Measurements from ENCODE around the gene INO80E. TPM values are rescaled to one million over a fixed set of nuclear protein-coding genes. Genes with fewer than 3 reads are reported as not detected.

INO80E gene
- total RNA-seq, 1 donor from 2014 or later = 58.4 TPM

DNA sequence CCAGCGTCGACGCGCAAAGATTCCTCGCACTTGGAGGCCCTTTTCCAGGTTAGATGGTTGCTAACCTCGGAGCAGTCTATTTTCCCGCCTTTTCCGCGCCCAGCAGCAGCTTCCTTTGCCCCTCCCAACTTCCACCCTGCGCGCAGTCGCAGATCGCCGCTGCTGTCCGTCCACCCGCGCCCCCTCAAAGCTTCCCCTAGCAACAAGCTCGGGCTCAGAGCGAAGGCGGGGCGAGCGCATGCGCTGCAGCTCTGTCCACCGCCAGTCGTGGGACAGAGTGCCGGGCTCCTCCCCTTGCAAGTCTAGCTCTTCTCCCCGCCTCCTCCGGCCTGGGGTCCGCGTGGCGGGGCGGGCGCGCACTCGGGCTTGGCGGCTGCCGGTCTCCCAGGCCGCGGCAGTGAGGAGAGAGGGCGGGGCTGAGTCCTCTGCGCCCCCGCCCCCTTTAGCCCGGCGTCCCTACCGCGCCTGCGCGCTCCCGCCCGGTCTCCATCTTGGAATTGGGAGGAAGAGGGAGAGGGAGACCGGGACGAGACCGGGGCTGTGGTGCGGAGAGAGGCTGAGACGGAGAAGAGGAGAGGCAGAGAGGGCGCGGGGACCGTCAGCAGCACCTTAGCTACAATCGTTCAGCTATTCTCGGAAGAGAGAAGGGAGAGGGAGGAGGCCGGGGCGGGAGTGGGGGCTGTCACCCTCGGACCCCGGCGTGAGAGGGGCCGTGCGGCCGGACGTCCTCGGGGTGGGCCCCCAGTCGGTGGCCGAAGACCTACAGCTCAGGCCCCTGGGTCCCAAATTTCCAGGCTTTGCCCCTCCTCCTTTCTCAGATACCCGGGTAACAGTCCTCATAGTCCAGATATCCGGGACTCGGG is 22.4 kb upstream of the INO80E start, which contains the start of gene TAOK2:
Gene TAOK2, plus strand, starts transcription at position 485 of the 863 bp plus-strand sequence. CDS start 3,905 bp downstream, outside the sequence.
- intact Hi-C loops (cut with DNase I) = no loop called here

DNA sequence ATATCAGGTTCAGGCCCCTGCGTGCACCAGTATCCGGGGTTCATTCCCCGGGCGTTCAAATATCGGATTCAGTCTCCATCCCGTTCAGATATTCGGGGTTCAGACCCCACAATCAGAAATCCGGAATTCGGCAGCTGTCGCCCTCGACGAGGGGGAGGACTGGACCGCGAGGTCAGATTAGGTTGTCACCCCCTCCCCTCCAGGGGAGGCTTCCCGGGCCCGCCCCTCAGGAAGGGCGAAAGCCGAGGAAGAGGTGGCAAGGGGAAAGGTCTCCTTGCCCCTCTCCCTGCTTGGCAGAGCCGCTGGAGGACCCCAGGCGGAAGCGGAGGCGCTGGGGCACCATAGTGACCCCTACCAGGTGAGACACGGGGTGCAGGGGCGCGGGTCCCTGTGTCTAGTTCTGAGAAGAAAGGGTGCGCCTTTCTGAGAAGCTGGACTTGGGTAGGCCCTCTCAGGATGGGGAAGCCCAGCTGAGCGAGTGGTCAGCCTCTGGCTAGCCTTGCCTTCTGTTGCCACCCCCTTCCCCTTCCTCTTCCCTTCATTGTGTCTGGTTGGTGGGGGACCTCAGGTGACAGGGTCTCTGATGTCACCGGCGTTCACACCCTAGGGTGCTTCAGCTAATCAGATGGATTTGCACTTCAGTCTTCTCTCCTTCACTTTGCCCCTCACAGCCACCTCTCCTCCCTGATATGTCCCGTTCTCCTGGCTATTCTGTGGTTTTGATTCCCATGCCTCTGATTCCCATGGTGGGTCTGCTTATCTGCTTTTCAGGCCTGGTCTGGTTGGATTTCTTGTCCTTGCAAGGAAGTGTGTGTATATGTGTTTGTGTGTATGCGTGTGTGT is 21.5 kb upstream of the INO80E start:
- Histone ChIP-seq H3K4me3 (peak overlapping the region; percentile 99), H3K27me3 (ENCODE audit: low read depth) (no peaks in the 10 kb centered on the region), H3K27ac (peak overlapping the region; percentile 91), H3K9me3 (no peaks in the 10 kb centered on the region), H3K4me1 (peaks cover 28% of the 10 kb centered on the region), H3K36me3 (peaks cover 51% of the 10 kb centered on the region)
- TF ChIP-seq, protein P1, sequence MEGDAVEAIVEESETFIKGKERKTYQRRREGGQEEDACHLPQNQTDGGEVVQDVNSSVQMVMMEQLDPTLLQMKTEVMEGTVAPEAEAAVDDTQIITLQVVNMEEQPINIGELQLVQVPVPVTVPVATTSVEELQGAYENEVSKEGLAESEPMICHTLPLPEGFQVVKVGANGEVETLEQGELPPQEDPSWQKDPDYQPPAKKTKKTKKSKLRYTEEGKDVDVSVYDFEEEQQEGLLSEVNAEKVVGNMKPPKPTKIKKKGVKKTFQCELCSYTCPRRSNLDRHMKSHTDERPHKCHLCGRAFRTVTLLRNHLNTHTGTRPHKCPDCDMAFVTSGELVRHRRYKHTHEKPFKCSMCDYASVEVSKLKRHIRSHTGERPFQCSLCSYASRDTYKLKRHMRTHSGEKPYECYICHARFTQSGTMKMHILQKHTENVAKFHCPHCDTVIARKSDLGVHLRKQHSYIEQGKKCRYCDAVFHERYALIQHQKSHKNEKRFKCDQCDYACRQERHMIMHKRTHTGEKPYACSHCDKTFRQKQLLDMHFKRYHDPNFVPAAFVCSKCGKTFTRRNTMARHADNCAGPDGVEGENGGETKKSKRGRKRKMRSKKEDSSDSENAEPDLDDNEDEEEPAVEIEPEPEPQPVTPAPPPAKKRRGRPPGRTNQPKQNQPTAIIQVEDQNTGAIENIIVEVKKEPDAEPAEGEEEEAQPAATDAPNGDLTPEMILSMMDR (IDR thresholded peaks at IDR 0.05) = no peak
- ATAC-seq (peak; percentile 26 to 31), DNase-seq (peak; percentile 59)
- intact Hi-C loops (cut with DNase I) = no loop called here

More for the DNA sequence above, 22.4 kb upstream of the INO80E start, which contains the start of gene TAOK2:
- peak within 1 kb of the TSS; percentile 99 for H3K4me3 ChIP-seq
- H3K4me1 ChIP-seq = peaks cover 28% of the 10 kb centered on the region
- H3K27ac ChIP-seq = peak within 1 kb of the TSS; percentile 91
- H3K27me3 ChIP-seq (ENCODE audit: low read depth) = no peaks in the 10 kb centered on the region
- DNase-seq (peak; percentile 99), ATAC-seq (peak; percentile 98 to 99)
- H3K36me3 ChIP-seq = peaks cover 51% of the 10 kb centered on the region
- TF ChIP-seq, protein P1 (IDR thresholded peaks at IDR 0.05) = no peak
- H3K9me3 ChIP-seq = no peaks in the 10 kb centered on the region

DNA sequence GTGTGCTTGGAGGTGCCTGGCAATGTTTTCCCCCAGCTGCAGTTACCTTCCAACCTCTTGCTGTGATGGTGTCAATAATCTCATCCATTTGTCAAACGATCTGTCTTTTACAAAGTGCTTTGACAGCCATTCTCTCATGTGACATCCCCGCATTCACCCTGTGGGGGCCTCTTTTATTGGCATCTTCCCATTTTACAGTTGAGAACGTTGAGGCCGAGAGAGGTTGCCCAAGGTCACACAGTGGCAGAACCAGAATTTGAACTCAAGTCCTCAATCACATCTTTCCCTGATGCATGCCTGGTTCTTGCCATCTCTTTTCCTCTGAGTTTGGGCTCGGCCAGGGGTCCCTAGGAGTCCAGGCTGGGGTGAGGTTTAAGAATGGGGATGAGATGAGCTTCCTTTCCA is 20.9 kb upstream of the INO80E start:
- DNase-seq (no peak), ATAC-seq (no peak)
- Histone ChIP-seq H3K36me3 (peaks cover 51% of the 10 kb centered on the region), H3K27me3 (ENCODE audit: low read depth) (no peaks in the 10 kb centered on the region), H3K9me3 (no peaks in the 10 kb centered on the region), H3K27ac (peak overlapping the region; percentile 91), H3K4me3 (peak overlapping the region; percentile 99), H3K4me1 (peaks cover 28% of the 10 kb centered on the region)
- intact Hi-C loops (cut with DNase I) = no loop called here
- TF ChIP-seq, protein P1 (IDR thresholded peaks at IDR 0.05) = no peak

DNA sequence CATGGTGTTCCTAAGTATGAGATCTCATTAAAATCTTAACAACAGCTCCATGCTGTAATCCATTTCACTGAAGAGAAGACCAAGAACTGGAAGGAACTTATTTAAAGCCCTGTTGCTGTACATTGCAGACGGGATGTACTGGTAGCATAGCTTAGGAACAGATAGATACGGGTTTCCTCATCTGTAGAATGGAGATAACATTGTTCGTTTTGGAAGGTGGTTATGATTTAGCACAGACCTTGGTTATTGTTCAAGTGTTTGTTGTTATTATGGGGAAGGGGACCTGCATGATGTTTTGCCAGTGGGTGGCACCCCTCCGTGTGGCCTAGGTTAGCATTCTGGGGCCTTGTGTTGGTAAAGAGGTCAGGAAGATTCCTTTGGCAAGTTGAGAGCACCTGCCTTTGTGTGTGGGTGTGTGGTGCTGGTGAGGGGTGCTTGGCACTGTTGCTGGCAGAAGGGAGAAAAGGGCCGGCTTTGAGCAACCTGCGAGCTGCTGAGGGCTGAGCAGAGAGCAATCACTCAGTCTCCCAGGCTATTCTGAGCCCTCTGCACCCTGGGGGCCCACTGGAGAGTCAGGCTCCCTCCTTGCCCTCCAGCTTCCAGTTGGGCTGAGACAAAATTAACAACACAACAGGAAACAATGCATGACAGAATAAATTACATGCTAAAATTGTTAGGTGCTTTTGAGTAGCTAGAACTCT is 20.1 kb upstream of the INO80E start:
- intact Hi-C loops (cut with DNase I) = no loop called here
- Histone ChIP-seq H3K36me3 (peaks cover 53% of the 10 kb centered on the region), H3K27ac (peak overlapping the region; percentile 91), H3K4me1 (peaks cover 28% of the 10 kb centered on the region), H3K9me3 (no peaks in the 10 kb centered on the region), H3K27me3 (ENCODE audit: low read depth) (no peaks in the 10 kb centered on the region), H3K4me3 (peak overlapping the region; percentile 99)
- ATAC-seq = no peak
- DNase-seq = peak; percentile 32
- TF ChIP-seq, protein P1 (IDR thresholded peaks at IDR 0.05) = no peak
